K562 (cell line): ENCODE data around the gene SLC10A3. TPM values are rescaled to one million over a fixed set of nuclear protein-coding genes. Genes with fewer than 3 reads are reported as not detected.
A peak's percentile ranks its signal among the peaks of the same experiment; 100 is the strongest.

Source experiments
- ATF2 ChIP-seq: sonication (generic); formaldehyde crosslinking; IDR thresholded peaks from 2 replicates; pipeline ENCODE4 v1.8.1; 2022; ENCODE audit warnings: missing genetic modification reagents
- GMEB1 ChIP-seq: fragments of 250-450 bp; sonication (Bioruptor Pico); IDR thresholded peaks from 2 replicates; pipeline ENCODE4 v1.4.0; 2020; ENCODE audit warnings: mild to moderate bottlenecking
- MEIS2 ChIP-seq: fragments of 450-650 bp; IDR thresholded peaks from 2 replicates; pipeline ENCODE4 v1.6.1; 2014; ENCODE audit warnings: mild to moderate bottlenecking; ENCODE audit not compliant: partially characterized antibody
- RFX1 ChIP-seq: fragments of 450-650 bp; IDR thresholded peaks from 2 replicates; pipeline ENCODE4 v1.6.1; 2016; ENCODE audit warnings: mild to moderate bottlenecking, moderate library complexity
- VEZF1 ChIP-seq: fragments of 200-800 bp; sonication (Bioruptor generic); IDR thresholded peaks from 2 replicates; pipeline ENCODE4 v1.6.1; 2017; ENCODE audit warnings: missing genetic modification characterization, missing compliant biosample characterization
- ZEB2 ChIP-seq: fragments of 450-650 bp; IDR thresholded peaks from 2 replicates; pipeline ENCODE4 v1.6.1; 2016
- polyA plus RNA-seq, 8 experiments: library from polyadenylated mRNA; depleted of rRNA in 4 of 8; stranded (reverse) in 5 of 8; unstranded in 3 of 8; fragments of >200 nt; fragmentation: Nextera tagmentation in 2 of 8; fragmentation: Illumina TruSeq in 1 of 8; extraction: Ambion mirVana in 2 of 8; extraction: Trizol in 1 of 8; gene quantifications; 2 replicates each; pipeline versions ENCODE4 v1.2.1 to v1.2.3, GENCODE V29; 2011 to 2014; ENCODE audit warnings: inconsistent platforms in 1 of 8, missing spikeins in 1 of 8
- total RNA-seq, 7 experiments: library from RNA; depleted of rRNA in 6 of 7; stranded (reverse); fragments of >200 nt in 6 of 7; fragmentation: Illumina TruSeq in 2 of 7; extraction: Trizol in 2 of 7; gene quantifications; 2 replicates each; pipeline versions ENCODE4 v1.2.1 to v1.2.3, GENCODE V29; 2011 to 2021; ENCODE audit warnings: low replicate concordance in 1 of 7
- TF ChIP-seq, protein P1 (sequence below): fragments of 450-650 bp; IDR thresholded peaks from 2 replicates; pipeline ENCODE4 v1.6.1; 2016; ENCODE audit warnings: mild to moderate bottlenecking, moderate library complexity
- TF ChIP-seq, protein P2 (sequence below), 2 experiments: IDR thresholded peaks; 2 replicates each; pipeline ENCODE4 v1.6.1; 2011; ENCODE audit warnings: borderline replicate concordance in 1 of 2, control low read depth in 1 of 2, low read depth in 1 of 2, low read length in 1 of 2, mild to moderate bottlenecking in 1 of 2, mixed read lengths in 1 of 2, moderate library complexity in 1 of 2; ENCODE audit not compliant: insufficient read depth in 1 of 2, insufficient read length in 1 of 2, poor library complexity in 1 of 2, severe bottlenecking in 1 of 2; ENCODE audit errors: extremely low read depth in 1 of 2

SLC10A3 gene
- total and polyA plus RNA-seq, 9 of the 15 experiments (the other 6 are each of a cell fraction or from before 2014, with no cell fraction given): 5.2 to 30.6 (median 16.7) TPM

- TF ChIP-seq GMEB1 (CRISPR knock-in tag) (no peak), MEIS2 (peak; percentile 7), ZEB2 (no peak), VEZF1 (CRISPR knock-in tag) (peak; percentile 65), ATF2 (no peak), RFX1 (no peak)
- TF ChIP-seq, protein P1, sequence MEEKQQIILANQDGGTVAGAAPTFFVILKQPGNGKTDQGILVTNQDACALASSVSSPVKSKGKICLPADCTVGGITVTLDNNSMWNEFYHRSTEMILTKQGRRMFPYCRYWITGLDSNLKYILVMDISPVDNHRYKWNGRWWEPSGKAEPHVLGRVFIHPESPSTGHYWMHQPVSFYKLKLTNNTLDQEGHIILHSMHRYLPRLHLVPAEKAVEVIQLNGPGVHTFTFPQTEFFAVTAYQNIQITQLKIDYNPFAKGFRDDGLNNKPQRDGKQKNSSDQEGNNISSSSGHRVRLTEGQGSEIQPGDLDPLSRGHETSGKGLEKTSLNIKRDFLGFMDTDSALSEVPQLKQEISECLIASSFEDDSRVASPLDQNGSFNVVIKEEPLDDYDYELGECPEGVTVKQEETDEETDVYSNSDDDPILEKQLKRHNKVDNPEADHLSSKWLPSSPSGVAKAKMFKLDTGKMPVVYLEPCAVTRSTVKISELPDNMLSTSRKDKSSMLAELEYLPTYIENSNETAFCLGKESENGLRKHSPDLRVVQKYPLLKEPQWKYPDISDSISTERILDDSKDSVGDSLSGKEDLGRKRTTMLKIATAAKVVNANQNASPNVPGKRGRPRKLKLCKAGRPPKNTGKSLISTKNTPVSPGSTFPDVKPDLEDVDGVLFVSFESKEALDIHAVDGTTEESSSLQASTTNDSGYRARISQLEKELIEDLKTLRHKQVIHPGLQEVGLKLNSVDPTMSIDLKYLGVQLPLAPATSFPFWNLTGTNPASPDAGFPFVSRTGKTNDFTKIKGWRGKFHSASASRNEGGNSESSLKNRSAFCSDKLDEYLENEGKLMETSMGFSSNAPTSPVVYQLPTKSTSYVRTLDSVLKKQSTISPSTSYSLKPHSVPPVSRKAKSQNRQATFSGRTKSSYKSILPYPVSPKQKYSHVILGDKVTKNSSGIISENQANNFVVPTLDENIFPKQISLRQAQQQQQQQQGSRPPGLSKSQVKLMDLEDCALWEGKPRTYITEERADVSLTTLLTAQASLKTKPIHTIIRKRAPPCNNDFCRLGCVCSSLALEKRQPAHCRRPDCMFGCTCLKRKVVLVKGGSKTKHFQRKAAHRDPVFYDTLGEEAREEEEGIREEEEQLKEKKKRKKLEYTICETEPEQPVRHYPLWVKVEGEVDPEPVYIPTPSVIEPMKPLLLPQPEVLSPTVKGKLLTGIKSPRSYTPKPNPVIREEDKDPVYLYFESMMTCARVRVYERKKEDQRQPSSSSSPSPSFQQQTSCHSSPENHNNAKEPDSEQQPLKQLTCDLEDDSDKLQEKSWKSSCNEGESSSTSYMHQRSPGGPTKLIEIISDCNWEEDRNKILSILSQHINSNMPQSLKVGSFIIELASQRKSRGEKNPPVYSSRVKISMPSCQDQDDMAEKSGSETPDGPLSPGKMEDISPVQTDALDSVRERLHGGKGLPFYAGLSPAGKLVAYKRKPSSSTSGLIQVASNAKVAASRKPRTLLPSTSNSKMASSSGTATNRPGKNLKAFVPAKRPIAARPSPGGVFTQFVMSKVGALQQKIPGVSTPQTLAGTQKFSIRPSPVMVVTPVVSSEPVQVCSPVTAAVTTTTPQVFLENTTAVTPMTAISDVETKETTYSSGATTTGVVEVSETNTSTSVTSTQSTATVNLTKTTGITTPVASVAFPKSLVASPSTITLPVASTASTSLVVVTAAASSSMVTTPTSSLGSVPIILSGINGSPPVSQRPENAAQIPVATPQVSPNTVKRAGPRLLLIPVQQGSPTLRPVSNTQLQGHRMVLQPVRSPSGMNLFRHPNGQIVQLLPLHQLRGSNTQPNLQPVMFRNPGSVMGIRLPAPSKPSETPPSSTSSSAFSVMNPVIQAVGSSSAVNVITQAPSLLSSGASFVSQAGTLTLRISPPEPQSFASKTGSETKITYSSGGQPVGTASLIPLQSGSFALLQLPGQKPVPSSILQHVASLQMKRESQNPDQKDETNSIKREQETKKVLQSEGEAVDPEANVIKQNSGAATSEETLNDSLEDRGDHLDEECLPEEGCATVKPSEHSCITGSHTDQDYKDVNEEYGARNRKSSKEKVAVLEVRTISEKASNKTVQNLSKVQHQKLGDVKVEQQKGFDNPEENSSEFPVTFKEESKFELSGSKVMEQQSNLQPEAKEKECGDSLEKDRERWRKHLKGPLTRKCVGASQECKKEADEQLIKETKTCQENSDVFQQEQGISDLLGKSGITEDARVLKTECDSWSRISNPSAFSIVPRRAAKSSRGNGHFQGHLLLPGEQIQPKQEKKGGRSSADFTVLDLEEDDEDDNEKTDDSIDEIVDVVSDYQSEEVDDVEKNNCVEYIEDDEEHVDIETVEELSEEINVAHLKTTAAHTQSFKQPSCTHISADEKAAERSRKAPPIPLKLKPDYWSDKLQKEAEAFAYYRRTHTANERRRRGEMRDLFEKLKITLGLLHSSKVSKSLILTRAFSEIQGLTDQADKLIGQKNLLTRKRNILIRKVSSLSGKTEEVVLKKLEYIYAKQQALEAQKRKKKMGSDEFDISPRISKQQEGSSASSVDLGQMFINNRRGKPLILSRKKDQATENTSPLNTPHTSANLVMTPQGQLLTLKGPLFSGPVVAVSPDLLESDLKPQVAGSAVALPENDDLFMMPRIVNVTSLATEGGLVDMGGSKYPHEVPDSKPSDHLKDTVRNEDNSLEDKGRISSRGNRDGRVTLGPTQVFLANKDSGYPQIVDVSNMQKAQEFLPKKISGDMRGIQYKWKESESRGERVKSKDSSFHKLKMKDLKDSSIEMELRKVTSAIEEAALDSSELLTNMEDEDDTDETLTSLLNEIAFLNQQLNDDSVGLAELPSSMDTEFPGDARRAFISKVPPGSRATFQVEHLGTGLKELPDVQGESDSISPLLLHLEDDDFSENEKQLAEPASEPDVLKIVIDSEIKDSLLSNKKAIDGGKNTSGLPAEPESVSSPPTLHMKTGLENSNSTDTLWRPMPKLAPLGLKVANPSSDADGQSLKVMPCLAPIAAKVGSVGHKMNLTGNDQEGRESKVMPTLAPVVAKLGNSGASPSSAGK: peak; percentile 26; the same call in 1 of the 2 replicates
- TF ChIP-seq, protein P2, sequence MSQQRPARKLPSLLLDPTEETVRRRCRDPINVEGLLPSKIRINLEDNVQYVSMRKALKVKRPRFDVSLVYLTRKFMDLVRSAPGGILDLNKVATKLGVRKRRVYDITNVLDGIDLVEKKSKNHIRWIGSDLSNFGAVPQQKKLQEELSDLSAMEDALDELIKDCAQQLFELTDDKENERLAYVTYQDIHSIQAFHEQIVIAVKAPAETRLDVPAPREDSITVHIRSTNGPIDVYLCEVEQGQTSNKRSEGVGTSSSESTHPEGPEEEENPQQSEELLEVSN (IDR thresholded peaks at IDR 0.05; ENCODE audit: borderline replicate concordance in 1 of 2, extremely low read depth in 1 of 2, insufficient read depth in 1 of 2, insufficient read length in 1 of 2, low read depth in 1 of 2, low read length in 1 of 2, poor library complexity in 1 of 2, severe bottlenecking in 1 of 2): peak in 1 of 2 experiments; percentile 36
These were observed 30.6 kb downstream of the SLC10A3 start (continued) for GRCh38 chrX:154459832-154460231.
